NB4 (cell line): ENCODE data around the gene KAZN.

Experiments
- DNase-seq: peaks from one replicate; pipeline ENCODE4 v3.0.0; 2010; ENCODE audit warnings: low read depth
- H3K4me3 ChIP-seq: one replicate; pipeline ENCODE4 v1.5.1; 2011; ENCODE audit warnings: mild to moderate bottlenecking, low read depth, low read length, moderate library complexity
- MYC ChIP-seq: IDR thresholded peaks from 2 replicates; pipeline ENCODE4 v1.6.1; 2011; ENCODE audit warnings: low read depth, low read length
- POLR2A ChIP-seq: IDR thresholded peaks from 2 replicates; pipeline ENCODE4 v1.6.1; 2011; ENCODE audit warnings: mild to moderate bottlenecking; ENCODE audit not compliant: insufficient read length; ENCODE audit errors: extremely low read depth
- TF ChIP-seq, protein P1 (sequence below): IDR thresholded peaks from 2 replicates; pipeline ENCODE4 v1.6.1; 2011; ENCODE audit warnings: low read depth, low read length
- TF ChIP-seq, protein P2 (sequence below): IDR thresholded peaks from one replicate; pipeline ENCODE4 v1.5.1; 2012; ENCODE audit warnings: low read depth, low read length

The KAZN gene

DNA sequence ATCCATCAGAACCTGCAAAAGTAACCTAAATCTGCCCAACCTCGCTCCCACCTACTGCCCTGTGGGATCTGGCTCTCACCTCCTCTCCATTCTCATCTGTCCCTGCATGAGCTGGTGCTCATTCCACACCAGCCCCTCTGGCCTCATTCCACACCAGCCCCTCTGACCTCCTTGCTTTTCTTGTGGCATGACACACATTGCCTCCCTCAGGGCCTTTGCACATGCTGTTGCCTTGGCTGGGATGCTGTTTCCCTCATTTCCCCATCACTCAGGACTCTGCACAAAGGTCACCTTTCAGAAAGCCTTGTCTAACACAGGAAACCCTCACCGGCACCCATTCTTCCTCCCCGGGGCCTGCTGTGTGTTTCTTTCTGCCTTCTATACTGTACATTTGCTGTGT lies 197.1 kb downstream of the KAZN start:
- DNase-seq: no peak
- no peak overlapping the region for H3K4me3 ChIP-seq
- TF ChIP-seq POLR2A: no peak
- TF ChIP-seq, protein P1, sequence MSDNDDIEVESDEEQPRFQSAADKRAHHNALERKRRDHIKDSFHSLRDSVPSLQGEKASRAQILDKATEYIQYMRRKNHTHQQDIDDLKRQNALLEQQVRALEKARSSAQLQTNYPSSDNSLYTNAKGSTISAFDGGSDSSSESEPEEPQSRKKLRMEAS: no peak
- TF ChIP-seq, protein P2, sequence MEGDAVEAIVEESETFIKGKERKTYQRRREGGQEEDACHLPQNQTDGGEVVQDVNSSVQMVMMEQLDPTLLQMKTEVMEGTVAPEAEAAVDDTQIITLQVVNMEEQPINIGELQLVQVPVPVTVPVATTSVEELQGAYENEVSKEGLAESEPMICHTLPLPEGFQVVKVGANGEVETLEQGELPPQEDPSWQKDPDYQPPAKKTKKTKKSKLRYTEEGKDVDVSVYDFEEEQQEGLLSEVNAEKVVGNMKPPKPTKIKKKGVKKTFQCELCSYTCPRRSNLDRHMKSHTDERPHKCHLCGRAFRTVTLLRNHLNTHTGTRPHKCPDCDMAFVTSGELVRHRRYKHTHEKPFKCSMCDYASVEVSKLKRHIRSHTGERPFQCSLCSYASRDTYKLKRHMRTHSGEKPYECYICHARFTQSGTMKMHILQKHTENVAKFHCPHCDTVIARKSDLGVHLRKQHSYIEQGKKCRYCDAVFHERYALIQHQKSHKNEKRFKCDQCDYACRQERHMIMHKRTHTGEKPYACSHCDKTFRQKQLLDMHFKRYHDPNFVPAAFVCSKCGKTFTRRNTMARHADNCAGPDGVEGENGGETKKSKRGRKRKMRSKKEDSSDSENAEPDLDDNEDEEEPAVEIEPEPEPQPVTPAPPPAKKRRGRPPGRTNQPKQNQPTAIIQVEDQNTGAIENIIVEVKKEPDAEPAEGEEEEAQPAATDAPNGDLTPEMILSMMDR: no peak
- TF ChIP-seq MYC: no peak

DNA sequence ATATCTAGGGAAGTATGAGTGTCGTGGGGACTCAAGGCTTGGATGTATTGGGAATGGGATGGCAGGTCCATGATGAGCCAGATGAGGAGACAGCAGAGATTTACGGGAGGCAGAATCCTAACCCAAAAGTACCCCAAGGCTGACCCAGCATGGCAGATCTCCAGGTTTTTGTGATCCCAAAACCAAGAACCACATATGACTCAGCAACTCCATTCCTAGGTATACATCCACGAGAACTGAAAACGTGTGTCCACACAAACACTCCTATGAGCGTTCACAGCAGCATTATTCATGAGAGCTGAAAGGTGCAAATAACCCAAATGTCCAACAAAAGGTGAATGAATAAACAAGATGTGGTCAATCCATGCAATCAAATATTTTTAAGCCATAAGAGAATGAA lies 201.5 kb downstream of the KAZN start:
- H3K4me3 ChIP-seq: no peak overlapping the region
- DNase-seq: no peak
- no peak for TF ChIP-seq MYC
- TF ChIP-seq POLR2A: no peak

DNA sequence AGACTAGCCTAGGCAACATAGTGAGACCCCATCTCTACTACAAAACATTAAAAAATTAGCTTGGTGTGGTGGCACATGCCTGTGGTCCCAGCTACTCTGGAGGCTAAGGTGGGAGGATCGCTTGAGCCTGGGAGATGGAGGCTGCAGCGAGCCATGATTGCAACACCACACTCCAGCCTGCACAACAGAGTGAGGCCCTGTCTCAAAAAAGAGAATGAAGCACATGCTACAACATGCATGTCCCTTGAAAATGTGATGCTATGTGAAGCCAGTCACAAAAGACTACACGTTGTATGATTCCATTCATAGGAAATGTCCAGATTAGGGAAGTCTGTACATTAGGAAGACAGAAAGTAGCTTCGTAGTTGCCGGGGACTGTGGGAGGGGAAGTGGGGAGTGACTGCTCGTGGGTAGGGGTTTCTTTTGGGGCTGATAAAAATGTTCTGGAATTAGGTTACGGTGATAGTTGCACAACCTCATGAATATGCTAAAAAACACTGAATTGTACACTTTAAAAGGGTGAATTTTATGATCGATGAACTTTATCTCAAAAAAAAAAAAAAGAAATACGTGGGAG lies 202.1 kb downstream of the KAZN start:
- H3K4me3 ChIP-seq: no peak overlapping the region
- DNase-seq: peak; percentile 47
- TF ChIP-seq, protein P2: no peak
- no peak for TF ChIP-seq MYC
- no peak for TF ChIP-seq POLR2A

DNA sequence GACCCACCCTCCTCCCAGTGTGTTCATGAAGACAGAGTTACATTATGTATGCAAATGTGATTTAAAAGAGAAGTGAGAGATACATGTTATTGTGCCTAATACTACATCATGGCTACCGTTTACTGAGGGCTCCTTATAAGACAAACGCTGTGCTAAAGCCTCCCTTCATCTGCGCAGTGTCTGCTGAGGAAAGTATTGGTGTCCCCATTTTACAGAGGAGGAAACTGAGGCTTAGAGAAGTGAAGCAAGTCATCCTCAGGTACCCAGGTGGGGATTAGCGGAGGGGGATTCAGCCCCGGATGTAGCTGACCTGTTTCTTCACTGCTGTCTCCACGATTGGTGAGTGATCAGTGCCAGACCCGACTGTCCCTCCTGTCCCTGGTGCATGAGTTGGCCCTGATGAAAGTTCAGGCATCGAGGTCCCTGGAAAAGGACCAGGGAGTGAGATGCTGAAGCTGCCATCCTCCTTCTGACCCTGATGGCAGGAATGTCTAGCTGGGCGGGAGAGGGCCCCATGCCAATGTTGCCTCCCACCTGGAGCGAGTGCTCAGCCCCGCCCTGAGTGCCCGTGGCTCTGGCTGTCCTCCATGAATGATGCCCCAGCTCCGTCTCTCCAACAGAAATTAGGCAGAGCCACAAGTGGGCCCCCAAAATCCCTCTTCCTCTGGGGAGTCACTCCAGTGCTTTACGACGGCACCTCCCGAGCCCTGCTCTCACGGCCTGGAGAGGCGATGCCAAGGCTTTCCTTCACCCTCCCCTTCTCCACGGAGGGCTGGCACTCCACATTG lies 204.7 kb downstream of the KAZN start:
- TF ChIP-seq POLR2A: no peak
- TF ChIP-seq, protein P1: no peak
- TF ChIP-seq MYC: no peak
- TF ChIP-seq, protein P2: no peak
- no peak for DNase-seq

DNA sequence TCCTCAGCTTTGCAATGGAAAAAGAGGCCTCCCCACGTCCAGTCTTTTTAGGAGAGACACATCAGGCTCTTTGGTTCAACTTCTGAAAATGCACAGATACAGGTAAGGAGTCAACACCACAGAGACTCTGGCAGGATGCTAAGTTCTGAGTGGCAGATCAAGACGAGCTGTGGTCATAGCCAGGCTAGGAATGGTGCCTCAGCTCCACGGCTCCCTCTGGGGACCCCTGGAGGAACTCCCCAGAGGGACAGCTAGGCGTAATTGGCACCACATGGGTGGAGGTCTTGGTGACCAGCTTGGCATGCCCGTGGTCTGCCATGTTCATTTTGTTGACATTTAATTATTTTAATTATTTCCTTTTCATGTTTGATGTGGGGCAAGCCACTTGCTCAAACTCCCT lies 206.1 kb downstream of the KAZN start:
- no peak for TF ChIP-seq MYC
- TF ChIP-seq, protein P2: peak; percentile 53
- TF ChIP-seq, protein P1: no peak
- no peak overlapping the region for H3K4me3 ChIP-seq
- peak; percentile 54 for DNase-seq

More for the DNA sequence above, 204.7 kb downstream of the KAZN start:
- no peak overlapping the region for H3K4me3 ChIP-seq

DNA sequence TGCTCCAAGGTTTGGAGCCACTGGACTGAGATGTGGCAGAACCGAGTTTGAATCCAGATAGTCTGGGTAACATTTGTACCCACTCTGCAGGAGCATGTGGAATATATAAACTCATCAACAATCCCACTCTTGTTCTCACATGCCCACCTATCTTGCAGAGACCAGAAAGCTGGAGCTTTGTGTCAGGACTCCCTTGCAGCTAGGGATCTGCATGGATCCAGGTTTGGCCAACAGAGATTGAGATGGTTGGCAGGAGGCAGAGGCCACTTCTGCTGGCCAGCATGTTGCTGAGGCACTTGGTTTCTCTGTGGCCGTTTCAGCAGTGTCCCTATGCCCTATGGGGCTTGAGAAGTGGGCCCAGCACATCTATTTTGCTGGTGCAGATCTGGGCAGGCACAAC lies 208.3 kb downstream of the KAZN start:
- H3K4me3 ChIP-seq: no peak overlapping the region
- TF ChIP-seq POLR2A: no peak
- TF ChIP-seq, protein P2: no peak
- TF ChIP-seq MYC: no peak
- TF ChIP-seq, protein P1: no peak
- no peak for DNase-seq
